HEK293 (cell line): ENCODE data around the gene CNOT2.

Experiments
- ATF2 ChIP-seq: fragments of 450-650 bp; formaldehyde crosslinking; IDR thresholded peaks from 2 replicates; pipeline ENCODE4 v1.5.1; 2016; ENCODE audit warnings: missing biosample characterization, missing genetic modification characterization, low read depth
- BCL11B ChIP-seq: fragments of 450-650 bp; formaldehyde crosslinking; IDR thresholded peaks from 2 replicates; pipeline ENCODE4 v1.5.1; 2016; ENCODE audit warnings: low read depth, missing biosample characterization, missing genetic modification characterization
- GLIS1 ChIP-seq: fragments of 450-650 bp; formaldehyde crosslinking; IDR thresholded peaks from 2 replicates; pipeline ENCODE4 v1.5.1; 2016; ENCODE audit warnings: missing biosample characterization, missing genetic modification characterization
- OSR2 ChIP-seq: fragments of 450-650 bp; formaldehyde crosslinking; IDR thresholded peaks from 2 replicates; pipeline ENCODE4 v1.5.1; 2016; ENCODE audit warnings: missing biosample characterization, missing genetic modification characterization
- REST ChIP-seq: fragments of 450-650 bp; formaldehyde crosslinking; IDR thresholded peaks from 2 replicates; pipeline ENCODE4 v1.5.1; 2016; ENCODE audit warnings: missing biosample characterization, missing genetic modification characterization
- TRIM28 ChIP-seq: IDR thresholded peaks from 2 replicates; pipeline ENCODE4 v1.6.1; 2011; ENCODE audit warnings: low read length, control low read depth, borderline replicate concordance
- ZBTB20 ChIP-seq: fragments of 450-650 bp; formaldehyde crosslinking; IDR thresholded peaks from 2 replicates; pipeline ENCODE4 v1.5.1; 2016; ENCODE audit warnings: missing biosample characterization, missing genetic modification characterization
- ZBTB48 ChIP-seq: fragments of 450-650 bp; formaldehyde crosslinking; IDR thresholded peaks from 2 replicates; pipeline ENCODE4 v1.5.1; 2016; ENCODE audit warnings: missing biosample characterization, missing genetic modification characterization
- ZIC2 ChIP-seq: fragments of 450-650 bp; formaldehyde crosslinking; IDR thresholded peaks from 2 replicates; pipeline ENCODE4 v1.5.1; 2016; ENCODE audit warnings: missing biosample characterization, missing genetic modification characterization
- ZNF138 ChIP-seq: fragments of 450-650 bp; formaldehyde crosslinking; IDR thresholded peaks from 2 replicates; pipeline ENCODE4 v1.5.1; 2016; ENCODE audit warnings: missing biosample characterization, missing genetic modification characterization, borderline replicate concordance
- ZNF155 ChIP-seq: fragments of 450-650 bp; formaldehyde crosslinking; IDR thresholded peaks from 2 replicates; pipeline ENCODE4 v1.5.1; 2016; ENCODE audit warnings: missing biosample characterization, missing genetic modification characterization
- ZNF169 ChIP-seq: fragments of 450-650 bp; formaldehyde crosslinking; IDR thresholded peaks from 2 replicates; pipeline ENCODE4 v1.5.1; 2016; ENCODE audit warnings: missing biosample characterization, missing genetic modification characterization
- ZNF174 ChIP-seq: fragments of 450-650 bp; formaldehyde crosslinking; IDR thresholded peaks from 2 replicates; pipeline ENCODE4 v1.5.0; 2017; ENCODE audit warnings: missing biosample characterization, mild to moderate bottlenecking, missing genetic modification characterization
- ZNF223 ChIP-seq: fragments of 450-650 bp; formaldehyde crosslinking; IDR thresholded peaks from 2 replicates; pipeline ENCODE4 v1.5.1; 2016; ENCODE audit warnings: missing biosample characterization, missing genetic modification characterization
- ZNF266 ChIP-seq: fragments of 450-650 bp; formaldehyde crosslinking; IDR thresholded peaks from 2 replicates; pipeline ENCODE4 v1.5.1; 2016; ENCODE audit warnings: missing biosample characterization, missing genetic modification characterization, low read depth
- ZNF274 ChIP-seq, 2 experiments: fragments of 200-500 bp in 1 of 2; fragments of 450-650 bp in 1 of 2; sonication (Bioruptor generic) in 1 of 2; formaldehyde crosslinking in 1 of 2; IDR thresholded peaks; 2 replicates each; pipeline versions ENCODE4 v1.5.1 to v1.6.1; 2014 to 2016; ENCODE audit warnings: borderline replicate concordance in 1 of 2, inconsistent platforms in 1 of 2, low read length in 1 of 2, missing biosample characterization in 1 of 2, missing genetic modification characterization in 1 of 2
- ZNF302 ChIP-seq: fragments of 450-650 bp; formaldehyde crosslinking; IDR thresholded peaks from 2 replicates; pipeline ENCODE4 v1.5.1; 2016; ENCODE audit warnings: missing biosample characterization, missing genetic modification characterization, low read depth
- ZNF426 ChIP-seq: fragments of 450-650 bp; formaldehyde crosslinking; IDR thresholded peaks from 2 replicates; pipeline ENCODE4 v1.5.1; 2017; ENCODE audit warnings: missing biosample characterization, missing genetic modification characterization, mild to moderate bottlenecking, inconsistent platforms, moderate library complexity
- ZNF473 ChIP-seq: fragments of 450-650 bp; formaldehyde crosslinking; IDR thresholded peaks from 2 replicates; pipeline ENCODE4 v1.5.1; 2017; ENCODE audit warnings: missing biosample characterization, missing genetic modification characterization
- ZNF501 ChIP-seq: fragments of 450-650 bp; formaldehyde crosslinking; IDR thresholded peaks from 2 replicates; pipeline ENCODE4 v1.5.1; 2016; ENCODE audit warnings: missing biosample characterization, missing genetic modification characterization
- ZNF518A ChIP-seq: fragments of 450-650 bp; formaldehyde crosslinking; conservative IDR thresholded peaks from 2 replicates; pipeline ENCODE4 v1.5.1; 2016; ENCODE audit warnings: low read depth, missing biosample characterization, missing genetic modification characterization
- ZNF571 ChIP-seq: fragments of 450-650 bp; formaldehyde crosslinking; IDR thresholded peaks from 2 replicates; pipeline ENCODE4 v1.5.0; 2017; ENCODE audit warnings: missing biosample characterization, missing genetic modification characterization
- ZNF639 ChIP-seq: fragments of 450-650 bp; formaldehyde crosslinking; IDR thresholded peaks from 2 replicates; pipeline ENCODE4 v1.5.1; 2016; ENCODE audit warnings: missing biosample characterization, missing genetic modification characterization
- ZNF76 ChIP-seq: fragments of 450-650 bp; formaldehyde crosslinking; IDR thresholded peaks from 2 replicates; pipeline ENCODE4; 2016; ENCODE audit warnings: low read depth, missing biosample characterization, missing genetic modification characterization, borderline replicate concordance
- ZNF785 ChIP-seq: fragments of 450-650 bp; formaldehyde crosslinking; IDR thresholded peaks from 2 replicates; pipeline ENCODE4 v1.5.1; 2016; ENCODE audit warnings: missing biosample characterization, missing genetic modification characterization
- ZSCAN16 ChIP-seq: fragments of 450-650 bp; formaldehyde crosslinking; IDR thresholded peaks from 2 replicates; pipeline ENCODE4 v1.5.1; 2016; ENCODE audit warnings: missing biosample characterization, missing genetic modification characterization
- ZSCAN4 ChIP-seq: fragments of 450-650 bp; formaldehyde crosslinking; IDR thresholded peaks from 2 replicates; pipeline ENCODE4 v1.5.1; 2017; ENCODE audit warnings: missing biosample characterization, missing genetic modification characterization
- ZXDB ChIP-seq: fragments of 450-650 bp; formaldehyde crosslinking; IDR thresholded peaks from 2 replicates; pipeline ENCODE4 v1.5.1; 2016; ENCODE audit warnings: missing biosample characterization, missing genetic modification characterization

The CNOT2 gene

GRCh38 chr12:70251226-70251625, 8.0 kb downstream of the CNOT2 start (continued):
- TF ChIP-seq REST (tag by site-specific recombination) (no peak), ZXDB (tag by site-specific recombination) (peak; percentile 68; the same call in 1 of the 2 replicates), ZNF501 (no peak), ZNF473 (tag by site-specific recombination) (no peak), BCL11B (no peak), ZNF302 (tag by site-specific recombination) (no peak), OSR2 (tag by site-specific recombination) (peak; percentile 48; the same call in 1 of the 2 replicates), ZNF76 (tag by site-specific recombination) (no peak; the same call in 1 of the 2 replicates), GLIS1 (tag by site-specific recombination) (no peak), ZNF639 (tag by site-specific recombination) (no peak), ZNF266 (tag by site-specific recombination) (no peak), ZNF174 (no peak), ZNF223 (tag by site-specific recombination) (no peak), ZNF155 (no peak), ZNF274 (IDR thresholded peaks at IDR 0.05; ENCODE audit: low read length) (no peak), ZNF274 (tag by site-specific recombination; IDR thresholded peaks at IDR 0.05; ENCODE audit: borderline replicate concordance) (no peak), ZSCAN16 (tag by site-specific recombination) (no peak), ZSCAN4 (no peak), ZBTB48 (tag by site-specific recombination) (no peak), ZNF518A (tag by site-specific recombination) (no peak), ZIC2 (tag by site-specific recombination) (peak; percentile 11; the same call in 1 of the 2 replicates), ZNF138 (no peak), ZBTB20 (tag by site-specific recombination) (peak; percentile 70), TRIM28 (peak; percentile 49; the same call in 1 of the 2 replicates), ZNF571 (no peak), ZNF785 (no peak), ATF2 (peak; percentile 83; the same call in 1 of the 2 replicates), ZNF426 (tag by site-specific recombination) (no peak), ZNF169 (tag by site-specific recombination) (no peak)
